ENCODE data around the gene FGD1.
A peak's percentile ranks its signal among the peaks of the same experiment; 100 is the strongest.

Gene FGD1

GRCh38 chrX:54470054-54470760, 25.8 kb downstream of the FGD1 start:
- DNase-seq, result no peak

DNA sequence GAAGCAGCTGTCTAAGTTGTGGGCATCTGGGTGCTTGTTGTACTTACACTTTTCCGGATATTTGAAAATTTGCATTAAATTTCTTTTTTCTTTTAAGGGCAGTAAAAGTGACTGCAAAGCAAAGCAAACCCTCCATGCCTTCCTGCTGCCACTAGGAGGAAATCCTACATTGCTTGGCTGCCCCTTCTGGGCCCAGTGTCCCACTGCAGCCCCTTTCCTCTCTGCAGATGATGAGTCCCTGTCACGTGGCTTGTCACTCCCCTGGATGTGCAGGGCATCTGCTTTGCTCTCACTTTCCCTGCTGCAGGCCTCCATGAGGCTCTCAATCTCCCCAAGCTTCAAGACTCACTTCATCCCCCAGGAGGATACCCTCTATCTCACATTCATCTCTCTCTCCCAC, 43.1 kb downstream of the FGD1 start:
- peak; percentile 23 for DNase-seq

- no peak for DNase-seq
Observed at GRCh38 chrX:54449929-54450328, 46.1 kb downstream of the FGD1 start.

DNA sequence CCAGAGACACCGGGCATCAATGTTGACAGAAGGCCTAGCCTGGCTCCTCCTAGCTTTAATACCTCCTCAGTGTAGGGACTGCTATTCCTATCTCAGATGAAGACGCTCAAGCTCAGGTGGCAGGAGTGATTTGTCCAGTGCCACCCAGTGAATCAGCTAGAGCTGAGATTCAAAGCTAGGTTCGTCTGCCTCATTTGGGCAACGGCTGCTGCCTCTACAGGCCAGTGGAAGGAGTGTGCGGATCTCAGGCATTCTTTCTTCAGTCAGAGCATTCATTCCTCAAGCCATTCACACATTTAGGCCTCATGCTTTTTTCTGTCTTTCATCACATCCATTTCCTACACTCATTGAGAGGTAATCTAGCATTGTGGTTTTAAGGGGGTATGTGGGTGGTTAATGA, 48.6 kb downstream of the FGD1 start:
- no peak for DNase-seq

DNA sequence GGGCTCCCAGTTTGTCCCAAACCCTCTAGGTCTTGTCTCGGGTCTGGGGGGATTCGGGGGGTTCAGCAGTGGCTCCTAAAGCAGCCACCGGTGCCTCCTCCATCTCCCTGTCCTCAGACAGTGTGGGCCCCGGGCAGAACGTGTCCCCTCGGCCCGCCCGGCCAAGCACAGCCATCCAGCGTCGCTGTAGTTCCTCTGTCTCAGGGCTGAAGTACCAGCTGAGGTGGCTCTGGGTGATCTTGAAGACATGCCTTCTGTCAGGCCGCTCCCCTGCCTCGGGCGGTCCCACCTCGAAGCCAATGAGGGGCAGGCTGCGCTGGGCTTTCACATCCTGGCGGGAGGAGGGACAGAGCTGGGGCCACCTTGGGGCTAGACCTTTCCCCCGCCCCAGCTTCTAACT, 50.0 kb downstream of the FGD1 start:
- no peak for DNase-seq

- DNase-seq, result no peak
Observed at GRCh38 chrX:54444752-54445151, 51.3 kb downstream of the FGD1 start.

- no peak for DNase-seq
Observed at GRCh38 chrX:54442790-54443189, 53.2 kb downstream of the FGD1 start.

DNA sequence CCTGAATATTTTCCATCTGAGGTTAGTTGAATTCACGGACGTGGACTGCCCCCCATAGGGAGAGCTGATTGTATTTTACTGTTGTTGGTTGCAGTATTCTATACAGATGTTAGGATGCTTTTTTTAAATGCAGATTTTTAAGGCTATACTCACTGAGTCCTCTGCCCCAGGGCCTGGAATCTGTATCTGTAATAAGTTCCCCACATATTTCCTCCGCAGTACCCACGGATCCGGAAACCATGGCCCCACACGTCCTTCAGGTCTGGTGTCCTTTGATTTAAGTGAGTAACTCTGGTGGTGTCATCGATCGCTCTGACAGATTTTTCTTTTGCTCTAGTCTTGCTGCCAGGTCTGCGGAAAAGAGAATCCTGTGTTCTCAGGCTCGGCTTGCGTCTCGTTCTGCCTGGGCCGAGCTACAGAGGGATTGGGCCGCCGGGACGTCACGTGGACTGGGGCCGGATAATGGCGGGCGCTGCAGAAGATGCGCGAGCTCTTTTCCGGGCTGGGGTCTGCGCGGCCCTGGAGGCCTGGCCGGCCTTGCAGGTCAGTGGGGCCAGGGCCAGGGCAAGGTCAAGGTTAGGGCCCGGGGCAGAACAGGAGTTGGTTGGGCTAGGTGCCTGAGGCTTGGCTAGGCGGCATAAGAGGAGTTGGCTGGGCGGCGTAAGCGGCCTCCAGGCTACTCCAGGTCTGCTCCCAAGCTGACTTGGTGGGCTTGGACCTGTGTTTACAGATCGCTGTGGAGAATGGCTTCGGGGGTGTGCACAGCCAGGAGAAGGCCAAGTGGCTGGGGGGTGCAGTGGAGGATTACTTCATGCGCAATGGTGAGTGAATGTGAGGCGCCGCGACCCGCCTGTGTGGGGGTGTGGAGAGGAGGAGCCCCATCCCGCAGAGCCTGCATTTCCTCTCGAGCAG, 55.8 kb downstream of the FGD1 start, which contains the start of gene TSR2:
TSR2 (plus strand) TSS at position 445 of the 912 bp plus-strand sequence; CDS start at position 463, 18 bp downstream.
- DNase-seq, result peak; percentile 88

- no peak for DNase-seq
Observed at GRCh38 chrX:54435121-54435520, 60.9 kb downstream of the FGD1 start.

DNA sequence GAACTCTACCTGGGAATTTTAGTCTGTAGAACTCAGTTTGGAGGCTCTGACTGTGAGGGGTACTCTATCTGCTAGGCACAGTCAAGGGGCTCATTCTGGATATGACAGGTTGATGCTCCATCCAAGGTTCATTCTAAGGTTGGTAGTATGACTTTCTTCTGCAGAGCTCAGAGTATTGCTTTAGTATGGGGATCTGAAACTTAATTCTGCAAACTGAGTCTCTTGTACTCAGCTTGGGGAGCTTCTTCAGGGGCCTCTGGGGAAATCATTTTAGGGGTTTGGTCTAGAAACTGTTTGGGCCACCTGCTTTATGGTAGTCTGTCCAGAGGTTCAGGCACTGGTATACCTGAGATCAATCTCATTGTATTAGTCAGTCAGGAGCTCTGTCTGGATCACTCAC, 65.5 kb downstream of the FGD1 start:
- DNase-seq, result no peak

DNA sequence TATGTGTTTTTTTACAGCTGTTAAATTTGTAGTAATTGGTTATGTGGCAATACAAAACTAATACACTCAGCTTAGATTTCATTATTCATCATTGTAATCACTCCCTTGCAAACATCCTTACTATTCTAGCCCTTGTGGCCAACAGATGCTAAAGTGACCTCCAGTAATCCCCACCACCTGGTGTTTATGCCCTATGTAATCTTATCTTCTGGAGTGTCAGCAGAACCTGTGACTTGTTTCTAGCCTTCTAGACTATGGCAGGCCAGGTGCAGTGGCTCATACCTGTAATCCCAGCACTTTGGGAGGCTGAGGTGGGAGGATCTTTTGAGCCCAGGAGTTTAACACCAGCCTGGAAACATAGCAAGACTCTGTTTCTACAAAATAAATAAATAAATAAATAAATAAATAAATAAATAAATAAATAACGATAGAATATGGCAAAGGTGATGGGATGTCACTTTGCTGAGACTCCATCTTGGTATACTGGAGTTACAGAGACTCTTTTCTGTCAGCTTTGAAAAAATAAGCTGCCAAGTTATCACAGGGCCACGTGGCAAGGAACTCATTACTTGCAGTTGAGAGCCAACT, 68.1 kb downstream of the FGD1 start:
- no peak for DNase-seq

GRCh38 chrX:54423161-54423888, 72.7 kb downstream of the FGD1 start:
- no peak for DNase-seq

- DNase-seq, result no peak
Observed at GRCh38 chrX:54422168-54422567, 73.9 kb downstream of the FGD1 start.

DNA sequence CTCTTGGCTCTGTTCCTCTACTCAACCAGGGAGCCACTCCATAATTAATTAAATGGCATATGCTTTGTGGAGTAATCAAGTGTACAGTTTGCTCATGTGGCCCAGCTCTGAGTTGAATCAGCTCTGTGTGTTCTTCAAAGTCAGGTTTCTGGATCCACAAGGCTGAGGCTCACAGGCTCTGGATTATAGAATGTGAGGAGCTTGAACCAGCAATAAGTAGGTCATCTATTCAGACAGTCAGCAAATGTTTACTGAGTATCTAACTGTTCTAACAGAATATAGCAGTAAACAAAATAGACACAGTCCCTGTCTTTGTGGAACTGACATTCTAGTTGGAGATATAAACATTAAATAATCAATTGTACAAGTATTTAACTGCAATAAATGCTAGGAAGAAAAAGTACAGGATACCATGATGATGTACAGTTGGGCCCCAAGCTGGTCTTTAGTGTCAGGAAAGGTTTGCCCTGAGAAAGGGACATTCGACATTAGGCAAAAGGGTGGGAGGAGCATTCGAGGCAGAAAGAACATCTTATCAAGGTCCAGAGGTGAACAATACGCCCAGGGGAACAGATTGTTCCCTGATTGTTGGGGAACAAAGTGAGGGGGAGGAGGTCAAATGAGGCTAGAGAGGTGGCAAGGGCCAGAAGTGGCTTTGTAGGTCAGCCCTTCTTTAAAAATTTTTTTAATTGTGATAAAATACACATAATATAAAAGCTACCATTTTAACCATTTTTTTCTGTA, 76.3 kb downstream of the FGD1 start:
- DNase-seq, result no peak

- no peak for DNase-seq
Observed at GRCh38 chrX:54416965-54417364, 79.1 kb downstream of the FGD1 start.

- no peak for DNase-seq
Observed at GRCh38 chrX:54415534-54416350, 80.3 kb downstream of the FGD1 start.

GRCh38 chrX:54413753-54414152, 82.3 kb downstream of the FGD1 start:
- DNase-seq, result no peak

GRCh38 chrX:54411732-54412131, 84.3 kb downstream of the FGD1 start:
- DNase-seq, result peak; percentile 15

- DNase-seq, result no peak
Observed at GRCh38 chrX:54407266-54407665, 88.8 kb downstream of the FGD1 start.

GRCh38 chrX:54397113-54397512, 98.9 kb downstream of the FGD1 start:
- DNase-seq, result no peak
